Mononuclear cell (primary cell): ENCODE data around the gene ABCA7. TPM values are rescaled to one million over a fixed set of nuclear protein-coding genes. Genes with fewer than 3 reads are reported as not detected.

Experiments used
- H3K27me3 ChIP-seq: 2 replicates; pipeline ENCODE4 v1.6.0; 2011; ENCODE audit warnings: low read length, control low read depth; ENCODE audit not compliant: insufficient read depth
- H3K4me1 ChIP-seq: 2 replicates; pipeline ENCODE4 v1.5.1; 2011; ENCODE audit warnings: mild to moderate bottlenecking, low read length, control low read depth; ENCODE audit not compliant: insufficient read depth
- H3K4me3 ChIP-seq: 2 replicates; pipeline ENCODE4 v1.5.1; 2011; ENCODE audit warnings: mild to moderate bottlenecking, low read length, moderate library complexity
- H3K9me3 ChIP-seq: 2 replicates; pipeline ENCODE4 v1.5.1; 2011; ENCODE audit warnings: low read depth, mild to moderate bottlenecking, control low read depth, low read length
- total RNA-seq: library from RNA; depleted of rRNA; stranded (reverse); fragments of >200 nt; gene quantifications from one replicate; pipeline ENCODE4 v1.2.3, GENCODE V29; 2012

Gene ABCA7
- total RNA-seq, 1 donor, result 28.2 TPM

DNA sequence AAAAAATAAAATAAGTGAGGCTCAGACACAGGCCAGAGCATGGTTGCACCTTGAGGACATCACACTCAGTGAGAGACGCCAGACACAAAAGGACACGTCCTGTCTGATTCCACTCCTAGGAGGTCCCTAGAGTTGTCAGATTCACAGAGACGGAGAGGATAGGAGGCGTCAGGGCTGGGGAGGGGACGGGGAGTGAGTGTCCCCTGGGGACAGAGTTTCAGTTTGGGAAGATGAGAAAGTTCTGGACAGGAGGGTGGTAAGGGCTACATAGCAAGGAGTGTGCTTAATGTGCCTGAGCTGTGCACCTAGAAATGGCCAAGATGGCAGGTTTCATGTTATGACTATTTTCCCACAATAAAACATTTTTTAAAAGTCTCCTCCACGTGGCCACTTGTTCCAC, 41.8 kb upstream of the ABCA7 start:
- Histone ChIP-seq H3K27me3 (peaks cover 44% of the 10 kb centered on the region), H3K4me3 (no peak overlapping the region), H3K4me1 (peaks cover 24% of the 10 kb centered on the region), H3K9me3 (no peaks in the 10 kb centered on the region)

DNA sequence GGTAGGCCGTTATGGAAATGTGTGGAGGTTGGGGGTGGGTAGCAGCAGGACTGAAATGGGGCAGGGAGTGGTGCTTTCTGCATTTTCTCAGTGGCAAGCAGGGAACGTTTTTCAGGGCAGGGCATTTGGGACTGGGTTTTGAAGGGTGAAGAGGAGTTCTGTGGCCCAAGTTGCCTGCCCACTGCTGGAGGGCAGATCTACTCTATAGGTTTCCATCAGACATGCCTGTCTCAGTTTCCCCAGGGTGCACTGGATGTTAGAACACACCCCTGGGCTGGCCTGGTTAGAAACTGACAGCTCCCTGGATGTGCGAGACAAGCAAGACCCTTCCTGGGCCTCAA, 40.6 kb upstream of the ABCA7 start:
- no peaks in the 10 kb centered on the region for H3K9me3 ChIP-seq
- H3K4me1 ChIP-seq, result peaks cover 24% of the 10 kb centered on the region
- H3K4me3 ChIP-seq, result no peak overlapping the region
- peaks cover 44% of the 10 kb centered on the region for H3K27me3 ChIP-seq

DNA sequence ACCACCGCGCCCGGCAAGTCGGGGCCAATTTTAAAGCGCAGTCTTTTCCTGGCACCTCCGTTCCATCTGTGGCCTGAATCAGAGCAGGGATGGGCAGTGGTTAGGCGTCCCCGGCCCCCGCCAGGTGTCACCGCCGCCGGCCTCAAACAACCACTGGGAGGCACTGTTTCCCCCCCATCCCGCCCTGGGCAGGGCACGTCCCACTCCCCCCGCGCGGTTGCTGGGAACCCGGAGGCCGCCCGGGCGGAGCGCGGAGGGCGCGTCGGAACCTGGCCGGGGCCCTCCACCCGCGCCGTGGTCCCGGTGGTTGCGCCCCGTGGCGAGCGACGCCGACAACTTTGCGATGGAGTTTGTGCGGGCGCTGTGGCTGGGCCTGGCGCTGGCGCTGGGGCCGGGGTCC, 39.8 kb upstream of the ABCA7 start, which contains the start of gene GRIN3B:
Gene GRIN3B, plus strand, starts transcription at position 325 of the 400 bp plus-strand sequence. Its CDS starts 19 bp downstream, at position 344.
- Histone ChIP-seq H3K4me3 (no peak within 1 kb of the TSS), H3K9me3 (no peaks in the 10 kb centered on the region), H3K4me1 (peaks cover 24% of the 10 kb centered on the region), H3K27me3 (peaks cover 44% of the 10 kb centered on the region)

DNA sequence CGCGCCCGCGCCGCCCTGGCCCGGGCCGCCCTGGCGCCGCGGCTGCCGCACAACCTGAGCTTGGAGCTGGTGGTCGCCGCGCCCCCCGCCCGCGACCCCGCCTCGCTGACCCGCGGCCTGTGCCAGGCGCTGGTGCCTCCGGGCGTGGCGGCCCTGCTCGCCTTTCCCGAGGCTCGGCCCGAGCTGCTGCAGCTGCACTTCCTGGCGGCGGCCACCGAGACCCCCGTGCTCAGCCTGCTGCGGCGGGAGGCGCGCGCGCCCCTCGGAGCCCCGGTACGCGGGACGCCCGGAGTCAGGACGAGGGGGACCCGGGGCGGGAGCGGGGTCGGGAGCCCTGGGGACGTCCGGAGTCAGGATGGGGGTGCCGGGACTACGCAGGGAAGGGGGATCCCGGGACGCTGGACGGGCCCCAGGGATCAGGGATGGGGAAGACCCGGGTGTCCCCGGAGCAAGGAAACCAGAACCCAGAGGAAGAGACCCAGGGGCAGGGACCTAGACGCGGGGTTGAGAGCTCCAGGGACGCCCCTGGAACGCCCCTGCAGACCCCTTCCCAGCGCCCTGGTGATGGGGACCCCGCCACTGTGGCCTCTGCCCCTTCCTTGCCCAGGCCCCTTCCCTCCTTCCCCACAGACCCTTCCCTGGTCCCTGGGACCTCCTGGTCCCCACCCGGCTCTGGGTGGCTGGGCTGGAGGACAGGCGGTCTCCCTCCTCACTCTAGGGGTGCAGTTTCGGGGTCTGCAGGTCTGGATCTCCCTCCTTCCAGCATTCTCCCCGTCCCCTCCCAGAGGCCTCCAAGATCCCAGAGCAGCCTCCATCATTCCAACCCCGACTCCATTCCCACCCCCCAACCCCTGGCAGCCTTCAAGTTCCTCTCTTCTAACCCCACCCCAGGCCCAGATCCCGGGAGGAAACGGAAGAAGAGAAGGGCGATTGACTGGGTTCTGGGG, 39.0 kb upstream of the ABCA7 start:
- H3K4me3 ChIP-seq, result no peak overlapping the region
- no peaks in the 10 kb centered on the region for H3K9me3 ChIP-seq
- H3K4me1 ChIP-seq, result peaks cover 22% of the 10 kb centered on the region
- H3K27me3 ChIP-seq, result peaks cover 39% of the 10 kb centered on the region

- Histone ChIP-seq H3K4me3 (no peak overlapping the region), H3K4me1 (peaks cover 15% of the 10 kb centered on the region), H3K9me3 (no peaks in the 10 kb centered on the region), H3K27me3 (peaks cover 34% of the 10 kb centered on the region)
Measured at GRCh38 chr19:1001538-1002166, 38.3 kb upstream of the ABCA7 start.

- peaks cover 27% of the 10 kb centered on the region for H3K27me3 ChIP-seq
- no peak overlapping the region for H3K4me3 ChIP-seq
- peaks cover 13% of the 10 kb centered on the region for H3K4me1 ChIP-seq
- H3K9me3 ChIP-seq, result no peaks in the 10 kb centered on the region
Measured at GRCh38 chr19:1002600-1002999, 37.3 kb upstream of the ABCA7 start.

DNA sequence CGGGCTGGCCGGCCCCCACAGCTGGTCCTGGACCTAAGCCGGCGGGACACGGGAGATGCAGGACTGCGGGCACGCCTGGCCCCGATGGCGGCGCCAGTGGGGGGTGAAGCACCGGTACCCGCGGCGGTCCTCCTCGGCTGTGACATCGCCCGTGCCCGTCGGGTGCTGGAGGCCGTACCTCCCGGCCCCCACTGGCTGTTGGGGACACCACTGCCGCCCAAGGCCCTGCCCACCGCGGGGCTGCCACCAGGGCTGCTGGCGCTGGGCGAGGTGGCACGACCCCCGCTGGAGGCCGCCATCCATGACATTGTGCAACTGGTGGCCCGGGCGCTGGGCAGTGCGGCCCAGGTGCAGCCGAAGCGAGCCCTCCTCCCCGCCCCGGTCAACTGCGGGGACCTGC, 36.6 kb upstream of the ABCA7 start:
- H3K27me3 ChIP-seq, result peaks cover 20% of the 10 kb centered on the region
- H3K4me1 ChIP-seq, result peaks cover 13% of the 10 kb centered on the region
- H3K4me3 ChIP-seq, result no peak overlapping the region
- H3K9me3 ChIP-seq, result no peaks in the 10 kb centered on the region

- Histone ChIP-seq H3K27me3 (peaks cover 11% of the 10 kb centered on the region), H3K9me3 (no peaks in the 10 kb centered on the region), H3K4me1 (peaks cover 13% of the 10 kb centered on the region), H3K4me3 (no peak overlapping the region)
Measured at GRCh38 chr19:1004204-1004802, 35.6 kb upstream of the ABCA7 start.

GRCh38 chr19:1004803-1005664, 34.9 kb upstream of the ABCA7 start:
- Histone ChIP-seq H3K4me3 (no peak overlapping the region), H3K27me3 (peaks cover 8% of the 10 kb centered on the region), H3K4me1 (peaks cover 13% of the 10 kb centered on the region), H3K9me3 (no peaks in the 10 kb centered on the region)

- Histone ChIP-seq H3K27me3 (no peaks in the 10 kb centered on the region), H3K4me3 (no peak overlapping the region), H3K9me3 (no peaks in the 10 kb centered on the region), H3K4me1 (peaks cover under 1% of the 10 kb centered on the region)
Measured at GRCh38 chr19:1006711-1007398, 33.1 kb upstream of the ABCA7 start.

GRCh38 chr19:1007399-1008251, 32.3 kb upstream of the ABCA7 start:
- Histone ChIP-seq H3K9me3 (no peaks in the 10 kb centered on the region), H3K4me3 (no peak overlapping the region), H3K4me1 (no peaks in the 10 kb centered on the region)

DNA sequence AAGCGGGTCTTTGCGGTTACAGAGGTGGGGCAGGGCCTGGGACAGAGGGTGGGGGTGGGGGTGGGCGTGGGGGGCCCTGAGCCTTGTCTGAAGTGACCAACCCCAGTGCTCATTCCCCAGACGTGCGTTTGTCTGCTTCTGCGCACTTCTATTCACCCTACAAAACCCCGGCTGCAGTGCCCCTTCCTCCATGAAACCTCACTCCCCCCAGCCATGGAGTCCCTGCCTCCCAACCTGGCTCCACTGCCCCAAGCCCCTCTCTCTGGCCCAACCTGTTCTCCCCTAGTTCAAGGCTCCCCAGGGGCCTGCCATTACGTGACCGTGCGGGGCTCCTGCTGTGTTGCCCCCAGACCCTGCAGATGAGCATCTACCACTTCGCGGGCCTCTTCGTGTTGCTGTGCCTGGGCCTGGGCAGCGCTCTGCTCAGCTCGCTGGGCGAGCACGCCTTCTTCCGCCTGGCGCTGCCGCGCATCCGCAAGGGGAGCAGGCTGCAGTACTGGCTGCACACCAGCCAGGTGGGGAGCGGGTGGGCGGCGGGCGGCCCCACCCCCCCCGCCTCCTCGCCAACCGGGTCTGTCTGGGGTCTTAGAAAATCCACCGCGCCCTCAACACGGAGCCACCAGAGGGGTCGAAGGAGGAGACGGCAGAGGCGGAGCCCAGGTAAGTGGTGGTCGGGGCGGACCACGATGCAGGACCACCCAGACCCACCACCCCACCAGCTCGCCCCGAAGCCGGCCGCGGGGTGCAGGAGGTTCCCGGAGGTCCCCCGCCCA, 31.5 kb upstream of the ABCA7 start:
- Histone ChIP-seq H3K4me1 (no peaks in the 10 kb centered on the region), H3K4me3 (no peak overlapping the region), H3K27me3 (no peaks in the 10 kb centered on the region), H3K9me3 (no peaks in the 10 kb centered on the region)

More at GRCh38 chr19:1007399-1008251, 32.3 kb upstream of the ABCA7 start:
- no peaks in the 10 kb centered on the region for H3K27me3 ChIP-seq
